ENCODE data around the gene KRT23.

GRCh38 chr17:40981115-40981514, 43.7 kb upstream of the KRT23 start:
- TF ChIP-seq CEBPB (IDR thresholded peaks at IDR 0.05; ENCODE audit: low read depth) (no peak), EZH2 (IDR thresholded peaks at IDR 0.05) (no peak), CTCF (IDR thresholded peaks at IDR 0.05 in 2 of 3, conservative IDR thresholded peaks at IDR 0.05 in 1 of 3; ENCODE audit: borderline replicate concordance in 1 of 3, insufficient read depth in 1 of 3, low read depth in 2 of 3, low read length in 2 of 3) (no peak), RAD21 (IDR thresholded peaks at IDR 0.05; ENCODE audit: low read depth) (no peak), TCF7L2 (IDR thresholded peaks at IDR 0.05; ENCODE audit: borderline replicate concordance, extremely low read depth, insufficient read depth, insufficient read length) (no peak), YY1 (IDR thresholded peaks at IDR 0.05; ENCODE audit: extremely low read depth, insufficient replicate concordance, low read depth, low read length) (no peak), JUND (IDR thresholded peaks at IDR 0.05) (no peak)
- TF ChIP-seq, protein P1, sequence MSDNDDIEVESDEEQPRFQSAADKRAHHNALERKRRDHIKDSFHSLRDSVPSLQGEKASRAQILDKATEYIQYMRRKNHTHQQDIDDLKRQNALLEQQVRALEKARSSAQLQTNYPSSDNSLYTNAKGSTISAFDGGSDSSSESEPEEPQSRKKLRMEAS (IDR thresholded peaks at IDR 0.05), result no peak
- TF ChIP-seq, protein P2, sequence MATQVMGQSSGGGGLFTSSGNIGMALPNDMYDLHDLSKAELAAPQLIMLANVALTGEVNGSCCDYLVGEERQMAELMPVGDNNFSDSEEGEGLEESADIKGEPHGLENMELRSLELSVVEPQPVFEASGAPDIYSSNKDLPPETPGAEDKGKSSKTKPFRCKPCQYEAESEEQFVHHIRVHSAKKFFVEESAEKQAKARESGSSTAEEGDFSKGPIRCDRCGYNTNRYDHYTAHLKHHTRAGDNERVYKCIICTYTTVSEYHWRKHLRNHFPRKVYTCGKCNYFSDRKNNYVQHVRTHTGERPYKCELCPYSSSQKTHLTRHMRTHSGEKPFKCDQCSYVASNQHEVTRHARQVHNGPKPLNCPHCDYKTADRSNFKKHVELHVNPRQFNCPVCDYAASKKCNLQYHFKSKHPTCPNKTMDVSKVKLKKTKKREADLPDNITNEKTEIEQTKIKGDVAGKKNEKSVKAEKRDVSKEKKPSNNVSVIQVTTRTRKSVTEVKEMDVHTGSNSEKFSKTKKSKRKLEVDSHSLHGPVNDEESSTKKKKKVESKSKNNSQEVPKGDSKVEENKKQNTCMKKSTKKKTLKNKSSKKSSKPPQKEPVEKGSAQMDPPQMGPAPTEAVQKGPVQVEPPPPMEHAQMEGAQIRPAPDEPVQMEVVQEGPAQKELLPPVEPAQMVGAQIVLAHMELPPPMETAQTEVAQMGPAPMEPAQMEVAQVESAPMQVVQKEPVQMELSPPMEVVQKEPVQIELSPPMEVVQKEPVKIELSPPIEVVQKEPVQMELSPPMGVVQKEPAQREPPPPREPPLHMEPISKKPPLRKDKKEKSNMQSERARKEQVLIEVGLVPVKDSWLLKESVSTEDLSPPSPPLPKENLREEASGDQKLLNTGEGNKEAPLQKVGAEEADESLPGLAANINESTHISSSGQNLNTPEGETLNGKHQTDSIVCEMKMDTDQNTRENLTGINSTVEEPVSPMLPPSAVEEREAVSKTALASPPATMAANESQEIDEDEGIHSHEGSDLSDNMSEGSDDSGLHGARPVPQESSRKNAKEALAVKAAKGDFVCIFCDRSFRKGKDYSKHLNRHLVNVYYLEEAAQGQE (IDR thresholded peaks at IDR 0.05; ENCODE audit: low read depth), result no peak

Data from HCT116 (cell line).